ENCODE results near the gene CSNK1D. TPM values are rescaled to one million over a fixed set of nuclear protein-coding genes. Genes with fewer than 3 reads are reported as not detected.

Gene CSNK1D
- total and polyA plus RNA-seq, 8 donors = 47.1 to 107 (median 66.0) TPM

DNA sequence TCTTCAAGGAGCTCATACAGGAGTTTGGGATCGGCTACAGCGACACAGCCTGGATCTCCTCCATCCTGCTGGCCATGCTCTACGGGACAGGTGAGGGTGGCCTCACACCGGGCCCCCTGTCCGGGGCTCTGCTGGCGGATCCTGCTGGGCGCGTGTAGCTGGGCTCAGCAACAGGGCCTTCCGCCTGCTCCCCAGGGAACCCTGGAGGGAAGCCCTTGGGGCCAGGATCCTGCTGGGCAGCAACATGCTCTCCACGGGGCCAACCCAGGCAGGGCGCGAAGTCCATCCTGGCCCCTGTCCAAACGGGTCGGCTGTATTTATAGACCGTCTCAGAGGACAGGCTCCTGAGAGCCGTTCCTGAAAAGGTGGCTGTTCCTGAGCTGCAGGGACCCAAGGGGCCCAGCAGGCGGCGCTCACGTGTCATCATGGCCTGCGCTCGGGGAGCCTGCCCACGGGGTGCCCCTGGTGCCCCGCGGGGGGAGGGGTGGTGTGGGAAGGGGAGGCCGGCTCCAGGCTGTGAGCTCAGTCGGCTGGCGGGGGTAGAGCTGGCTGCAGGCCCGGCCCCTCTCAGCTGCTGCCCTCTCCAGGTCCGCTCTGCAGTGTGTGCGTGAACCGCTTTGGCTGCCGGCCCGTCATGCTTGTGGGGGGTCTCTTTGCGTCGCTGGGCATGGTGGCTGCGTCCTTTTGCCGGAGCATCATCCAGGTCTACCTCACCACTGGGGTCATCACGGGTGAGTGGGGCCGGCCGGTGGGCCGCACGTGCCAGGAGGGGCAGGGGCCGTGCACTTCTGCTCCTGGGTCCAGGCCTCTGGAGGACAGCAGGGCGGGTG, 37.1 kb downstream of the CSNK1D start:
- Histone ChIP-seq H3K4me1 (peaks cover 5 to 10% (median 9%) of the 10 kb centered on the region in 3 donors), H3K27ac (no peak overlapping the region), H3K36me3 (peaks cover 0 to 6% (median 5%) of the 10 kb centered on the region in 3 donors), H3K4me3 (no peak overlapping the region), H3K27me3 (no peaks in the 10 kb centered on the region), H3K9me3 (no peaks in the 10 kb centered on the region)
- intact Hi-C loops (cut with DNase I) = loop anchor here (2.0 to 10.0 kb wide), 3 partner anchors 84 to 88 kb away; no protein-coding TSS in a partner anchor
- peak in 5 of 6 donors; percentile 63 to 89 (median 80) for DNase-seq
- ATAC-seq = peak; percentile 42 to 75 (median 62)
- TF ChIP-seq, protein P1, sequence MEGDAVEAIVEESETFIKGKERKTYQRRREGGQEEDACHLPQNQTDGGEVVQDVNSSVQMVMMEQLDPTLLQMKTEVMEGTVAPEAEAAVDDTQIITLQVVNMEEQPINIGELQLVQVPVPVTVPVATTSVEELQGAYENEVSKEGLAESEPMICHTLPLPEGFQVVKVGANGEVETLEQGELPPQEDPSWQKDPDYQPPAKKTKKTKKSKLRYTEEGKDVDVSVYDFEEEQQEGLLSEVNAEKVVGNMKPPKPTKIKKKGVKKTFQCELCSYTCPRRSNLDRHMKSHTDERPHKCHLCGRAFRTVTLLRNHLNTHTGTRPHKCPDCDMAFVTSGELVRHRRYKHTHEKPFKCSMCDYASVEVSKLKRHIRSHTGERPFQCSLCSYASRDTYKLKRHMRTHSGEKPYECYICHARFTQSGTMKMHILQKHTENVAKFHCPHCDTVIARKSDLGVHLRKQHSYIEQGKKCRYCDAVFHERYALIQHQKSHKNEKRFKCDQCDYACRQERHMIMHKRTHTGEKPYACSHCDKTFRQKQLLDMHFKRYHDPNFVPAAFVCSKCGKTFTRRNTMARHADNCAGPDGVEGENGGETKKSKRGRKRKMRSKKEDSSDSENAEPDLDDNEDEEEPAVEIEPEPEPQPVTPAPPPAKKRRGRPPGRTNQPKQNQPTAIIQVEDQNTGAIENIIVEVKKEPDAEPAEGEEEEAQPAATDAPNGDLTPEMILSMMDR (IDR thresholded peaks at IDR 0.05) = peak; percentile 85 to 94 (median 90)
- FAIRE-seq = no peak
- WGBS, 2 donors = 29 to 31% methylated on average over 43 to 44 of the region's 44 CpGs

DNA sequence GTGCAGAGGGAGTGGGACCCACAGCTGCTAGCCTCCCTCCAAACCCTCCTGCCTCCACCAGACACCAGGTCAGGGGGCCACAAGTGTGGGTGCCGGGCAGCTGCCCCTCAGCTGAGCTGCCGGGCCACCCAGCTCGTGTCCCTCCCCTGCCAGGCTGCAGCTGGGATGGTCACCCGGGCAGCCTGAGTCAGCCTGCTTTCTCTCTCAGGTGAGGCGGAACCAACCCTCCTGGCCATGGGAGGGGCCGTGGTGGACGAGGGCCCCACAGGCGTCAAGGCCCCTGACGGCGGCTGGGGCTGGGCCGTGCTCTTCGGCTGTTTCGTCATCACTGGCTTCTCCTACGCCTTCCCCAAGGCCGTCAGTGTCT, 37.7 kb downstream of the CSNK1D start:
- 33 to 44% methylated on average over 15 of the region's 15 CpGs for WGBS, 2 donors
- peak in 2 of 6 donors; percentile 13 to 46 for DNase-seq
- intact Hi-C loops (cut with DNase I) = loop anchor here (2.0 to 10.0 kb wide), 3 partner anchors 85 to 89 kb away; no protein-coding TSS in a partner anchor
- ATAC-seq = peak in 3 of 4 donors; percentile 2 to 4 (median 3)
- Histone ChIP-seq H3K9me3 (no peaks in the 10 kb centered on the region), H3K4me1 (peaks cover 7 to 8% (median 7%) of the 10 kb centered on the region in 3 donors), H3K4me3 (no peak overlapping the region), H3K27ac (no peak overlapping the region), H3K36me3 (peaks cover 0 to 6% (median 5%) of the 10 kb centered on the region in 3 donors), H3K27me3 (no peaks in the 10 kb centered on the region)
- TF ChIP-seq, protein P1 (IDR thresholded peaks at IDR 0.05) = no peak
- no peak for FAIRE-seq

DNA sequence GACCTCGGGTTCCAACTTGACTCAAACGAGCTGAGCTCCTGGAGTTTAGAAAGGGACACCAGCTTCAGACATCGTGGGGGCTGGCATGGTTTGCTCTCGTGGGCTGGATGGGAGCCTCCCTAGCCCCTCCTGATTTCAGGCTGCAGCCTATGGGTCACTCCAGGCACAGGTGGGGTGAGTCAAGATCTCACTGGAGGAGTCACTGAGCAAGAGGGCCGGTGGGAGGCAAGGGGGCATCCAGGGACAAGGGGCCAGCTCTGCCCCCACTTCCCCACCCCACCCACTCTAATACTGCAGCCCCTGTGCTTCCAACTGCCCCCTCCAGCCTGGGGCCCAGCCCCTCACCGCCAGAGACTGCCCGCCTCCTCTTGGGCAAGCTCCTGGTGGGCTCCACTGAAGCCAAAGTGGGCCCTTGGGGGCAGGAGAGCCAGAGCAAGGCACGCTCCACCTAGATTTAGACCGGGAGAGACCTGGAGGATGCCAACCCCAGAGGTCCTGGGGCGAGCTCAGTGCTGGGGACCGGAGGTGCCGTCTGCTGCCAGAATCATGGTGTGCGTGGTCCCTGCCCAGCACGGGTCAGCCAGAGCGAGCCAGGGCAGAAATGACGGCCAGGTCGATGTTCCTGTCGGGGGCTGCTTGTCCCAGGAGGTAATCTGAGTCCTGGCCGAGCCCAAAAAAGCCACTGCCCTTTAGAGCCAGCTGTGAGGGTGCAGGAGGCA, 38.3 kb downstream of the CSNK1D start:
- intact Hi-C loops (cut with DNase I) = loop anchor here in 2 of 3 donors (5.0 to 10.0 kb wide), 2 partner anchors 87 to 90 kb away; no protein-coding TSS in a partner anchor
- ATAC-seq (no peak), FAIRE-seq (no peak), DNase-seq (peak in 2 of 6 donors; percentile 38 to 75)
- Histone ChIP-seq H3K27ac (no peak overlapping the region), H3K36me3 (peaks cover 0 to 6% (median 5%) of the 10 kb centered on the region in 3 donors), H3K4me3 (no peak overlapping the region), H3K9me3 (no peaks in the 10 kb centered on the region), H3K27me3 (no peaks in the 10 kb centered on the region), H3K4me1 (peaks cover 7 to 10% (median 7%) of the 10 kb centered on the region in 3 donors)
- WGBS, 2 donors = 71 to 77% methylated on average over 19 of the region's 19 CpGs
- TF ChIP-seq, protein P1 (IDR thresholded peaks at IDR 0.05) = no peak

DNA sequence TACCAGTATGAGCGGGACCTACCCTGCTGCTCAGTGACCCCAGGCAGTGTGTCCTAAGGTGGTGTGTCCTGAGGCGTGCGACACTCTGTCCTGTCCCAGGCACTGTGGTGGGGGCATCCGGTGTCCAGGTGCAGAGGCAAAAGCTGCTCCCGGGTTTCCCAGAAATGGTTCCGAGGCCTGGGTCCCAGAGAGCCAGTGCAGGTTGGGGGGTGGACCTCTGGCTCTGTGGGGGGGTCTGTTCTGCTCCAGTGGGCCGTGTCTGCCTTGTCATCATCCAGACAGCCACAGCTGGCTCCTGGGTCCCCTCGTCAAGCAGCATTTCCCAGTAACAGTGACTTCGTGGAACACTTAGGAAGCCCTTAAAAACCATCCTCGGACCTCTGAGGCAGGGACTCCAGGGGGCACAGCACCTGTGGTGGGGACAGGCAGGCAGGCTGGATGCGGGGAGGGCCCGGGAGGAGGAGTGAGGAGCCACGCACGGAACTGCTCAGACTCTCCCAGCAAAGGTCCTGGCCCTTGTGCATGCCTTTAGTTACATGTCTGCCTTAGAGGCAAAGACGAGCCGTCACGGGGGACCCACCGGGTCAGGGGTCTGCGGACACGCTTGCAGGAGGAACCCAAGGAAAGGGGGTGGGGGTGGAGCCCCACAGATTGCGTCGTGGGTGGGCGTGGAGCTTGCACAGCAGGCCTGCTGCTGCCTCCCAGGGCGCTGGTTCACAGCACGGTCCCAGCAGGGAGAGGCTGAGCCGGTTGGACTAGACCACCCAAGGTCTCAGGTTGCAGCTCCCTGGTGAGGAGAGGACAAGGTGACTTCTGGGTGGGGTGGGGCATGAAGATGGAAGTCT, 39.1 kb downstream of the CSNK1D start:
- H3K27me3 ChIP-seq = no peaks in the 10 kb centered on the region
- peaks cover 0 to 3% (median under 1%) of the 10 kb centered on the region in 3 donors for H3K36me3 ChIP-seq
- no peaks in the 10 kb centered on the region for H3K9me3 ChIP-seq
- FAIRE-seq (no peak), ATAC-seq (no peak), DNase-seq (peak in 2 of 6 donors; percentile 30 to 71)
- TF ChIP-seq, protein P1 (IDR thresholded peaks at IDR 0.05) = no peak
- no peak overlapping the region for H3K4me3 ChIP-seq
- 52 to 70% methylated on average over 26 of the region's 26 CpGs for WGBS, 2 donors
- H3K27ac ChIP-seq = no peak overlapping the region
- intact Hi-C loops (cut with DNase I) = loop anchor here in 2 of 3 donors (5.0 to 10.0 kb wide), 2 partner anchors 88 to 90 kb away; no protein-coding TSS in a partner anchor
- H3K4me1 ChIP-seq = peaks cover 7 to 10% (median 7%) of the 10 kb centered on the region in 3 donors

All from pancreas (tissue), 10 donors.